ENCODE results near the gene APP.
"Not testable (repeated sequence)": the region's sequence is repeated elsewhere in the genome, so short reads cannot be mapped to it uniquely, and the experiment has no call there.

Gene APP

GRCh38 chr21:25929856-25930520, 240.6 kb downstream of the APP start:
- no peak for DNase-seq

GRCh38 chr21:25927195-25927880, 243.2 kb downstream of the APP start:
- no peak for DNase-seq

GRCh38 chr21:25925936-25926335, 244.6 kb downstream of the APP start:
- no peak for DNase-seq

GRCh38 chr21:25925064-25925800, 245.3 kb downstream of the APP start:
- no peak for DNase-seq

- not testable (repeated sequence) for DNase-seq
Measured at GRCh38 chr21:25918152-25918551, 252.4 kb downstream of the APP start.

GRCh38 chr21:25916226-25916625, 254.3 kb downstream of the APP start:
- no peak for DNase-seq

- DNase-seq = no peak
Measured at GRCh38 chr21:25913479-25913878, 257.1 kb downstream of the APP start.

GRCh38 chr21:25912402-25912746, 258.2 kb downstream of the APP start:
- DNase-seq = no peak

- no peak for DNase-seq
Measured at GRCh38 chr21:25911730-25912401, 258.7 kb downstream of the APP start.

GRCh38 chr21:25910809-25911208, 259.8 kb downstream of the APP start:
- no peak for DNase-seq

- no peak for DNase-seq
Measured at GRCh38 chr21:25909341-25909740, 261.2 kb downstream of the APP start.

GRCh38 chr21:25908495-25908894, 262.1 kb downstream of the APP start:
- no peak for DNase-seq

GRCh38 chr21:25907573-25908275, 262.8 kb downstream of the APP start:
- DNase-seq = no peak

- DNase-seq = no peak
Measured at GRCh38 chr21:25906587-25906986, 264.0 kb downstream of the APP start.

GRCh38 chr21:25905126-25905525, 265.4 kb downstream of the APP start:
- DNase-seq = no peak

- no peak for DNase-seq
Measured at GRCh38 chr21:25904044-25904695, 266.4 kb downstream of the APP start.

GRCh38 chr21:25903607-25904006, 267.0 kb downstream of the APP start:
- DNase-seq = no peak

GRCh38 chr21:25901330-25901979, 269.1 kb downstream of the APP start:
- no peak for DNase-seq

- DNase-seq = no peak
Measured at GRCh38 chr21:25898671-25899070, 271.9 kb downstream of the APP start.

GRCh38 chr21:25897383-25897782, 273.2 kb downstream of the APP start:
- no peak for DNase-seq

GRCh38 chr21:25896501-25897056, 274.0 kb downstream of the APP start:
- DNase-seq = no peak

Measured in T-helper 9 cell (primary cell).